ENCODE results near the gene RTL10.

Gene RTL10

GRCh38 chr22:19875531-19876313 lies 21.0 kb upstream of the RTL10 start:
- no peak for DNase-seq

DNA sequence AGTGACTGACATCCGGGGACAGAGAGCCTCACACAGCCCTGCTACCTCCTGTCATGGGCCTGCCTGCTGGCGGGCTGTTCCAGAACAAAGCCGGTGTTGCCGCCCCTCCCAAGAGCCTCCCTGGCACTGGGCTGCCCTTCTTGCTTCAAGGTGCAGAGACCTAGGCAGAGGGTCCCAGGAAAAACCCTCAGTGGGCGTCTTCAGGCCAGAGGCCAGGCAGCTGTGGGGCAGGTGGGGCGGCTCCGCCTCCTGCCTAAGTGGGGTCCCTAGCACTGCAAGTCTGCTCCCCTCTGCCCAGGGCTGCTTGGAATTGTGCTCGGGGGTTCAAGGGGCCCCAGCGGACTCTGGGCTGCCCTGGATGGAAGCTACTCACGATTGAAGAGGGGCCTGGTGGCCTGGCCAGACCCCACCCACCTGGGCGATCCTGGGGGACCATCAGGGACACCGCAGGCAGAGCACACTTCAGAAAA lies 20.4 kb upstream of the RTL10 start:
- DNase-seq = no peak

- DNase-seq = peak; percentile 13
Measured at GRCh38 chr22:19874307-19875060, 19.8 kb upstream of the RTL10 start.

DNA sequence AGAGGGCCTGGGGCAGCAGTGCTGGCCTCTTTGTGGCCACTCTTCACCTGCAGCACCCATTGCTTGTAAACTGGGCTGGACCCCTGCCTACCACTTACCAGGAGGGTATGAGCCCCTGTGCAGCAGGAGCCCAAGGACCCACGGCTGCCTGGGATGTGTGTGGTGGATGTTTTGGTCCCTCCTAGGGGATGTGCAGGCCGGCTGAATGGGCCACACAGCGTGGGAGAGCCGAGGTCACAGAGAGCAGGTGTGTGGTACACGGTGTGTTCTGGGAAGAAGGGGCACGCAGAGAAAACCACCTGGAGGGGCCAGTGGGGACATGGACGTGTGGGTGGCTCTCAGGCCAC lies 19.3 kb upstream of the RTL10 start:
- no peak for DNase-seq

DNA sequence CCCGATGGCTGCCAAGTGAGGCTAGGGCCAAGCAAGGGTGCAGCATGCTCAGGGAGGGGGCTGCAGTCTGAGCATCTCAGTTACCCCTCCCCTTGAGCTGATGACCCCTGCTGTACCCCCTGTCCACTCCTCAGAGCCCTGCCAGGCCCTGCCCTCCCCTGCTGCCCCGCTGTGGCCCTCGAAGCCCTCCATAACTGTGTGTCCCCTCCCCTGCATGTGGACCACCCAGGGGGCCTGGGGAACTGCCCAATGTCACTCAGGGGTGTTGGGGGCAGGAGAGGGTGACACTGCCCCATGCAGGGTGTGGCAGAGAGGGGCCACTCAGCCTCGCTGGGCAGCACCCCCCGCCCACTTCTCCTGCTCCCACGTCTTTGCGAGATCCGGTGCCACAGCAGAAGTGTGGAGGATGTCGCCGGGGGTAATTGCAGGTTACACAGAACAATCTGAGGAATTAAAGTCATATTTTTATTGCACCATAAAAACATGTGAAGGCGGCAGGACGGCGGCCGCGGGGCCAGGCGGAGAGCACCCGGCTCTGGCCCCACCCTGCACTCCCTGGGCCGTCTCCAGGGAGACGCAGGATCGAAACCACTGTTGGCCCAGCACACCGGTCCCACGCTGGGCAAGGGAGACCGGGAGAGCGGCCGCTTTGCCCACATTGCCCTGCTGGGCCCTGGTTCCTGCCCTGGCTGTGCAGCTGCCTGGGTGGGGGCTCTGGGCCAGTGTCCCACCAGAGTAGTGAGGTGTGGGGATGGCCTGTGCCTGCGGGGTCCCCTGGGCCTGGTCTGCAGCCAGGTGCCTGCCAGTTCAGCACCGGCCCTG lies 18.7 kb upstream of the RTL10 start:
- DNase-seq = no peak

DNA sequence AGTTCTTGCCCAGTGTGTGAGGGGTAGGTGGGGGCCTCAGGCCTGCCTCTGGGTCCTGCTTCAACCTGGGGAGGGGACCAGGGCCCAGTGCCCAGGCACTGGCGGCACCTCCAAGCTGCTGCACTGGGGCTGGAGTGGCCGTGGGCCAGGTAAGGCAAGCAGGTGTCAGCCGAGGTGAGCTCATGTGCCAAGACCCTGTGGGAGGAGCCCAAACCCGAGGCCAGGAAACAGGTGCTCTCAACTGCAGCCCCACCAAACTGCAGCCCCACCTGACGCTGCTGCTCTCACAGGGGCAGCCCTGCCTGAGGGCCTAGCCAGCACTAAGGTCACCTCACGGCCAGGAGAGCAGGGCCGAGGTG lies 18.1 kb upstream of the RTL10 start:
- DNase-seq = peak; percentile 12

DNA sequence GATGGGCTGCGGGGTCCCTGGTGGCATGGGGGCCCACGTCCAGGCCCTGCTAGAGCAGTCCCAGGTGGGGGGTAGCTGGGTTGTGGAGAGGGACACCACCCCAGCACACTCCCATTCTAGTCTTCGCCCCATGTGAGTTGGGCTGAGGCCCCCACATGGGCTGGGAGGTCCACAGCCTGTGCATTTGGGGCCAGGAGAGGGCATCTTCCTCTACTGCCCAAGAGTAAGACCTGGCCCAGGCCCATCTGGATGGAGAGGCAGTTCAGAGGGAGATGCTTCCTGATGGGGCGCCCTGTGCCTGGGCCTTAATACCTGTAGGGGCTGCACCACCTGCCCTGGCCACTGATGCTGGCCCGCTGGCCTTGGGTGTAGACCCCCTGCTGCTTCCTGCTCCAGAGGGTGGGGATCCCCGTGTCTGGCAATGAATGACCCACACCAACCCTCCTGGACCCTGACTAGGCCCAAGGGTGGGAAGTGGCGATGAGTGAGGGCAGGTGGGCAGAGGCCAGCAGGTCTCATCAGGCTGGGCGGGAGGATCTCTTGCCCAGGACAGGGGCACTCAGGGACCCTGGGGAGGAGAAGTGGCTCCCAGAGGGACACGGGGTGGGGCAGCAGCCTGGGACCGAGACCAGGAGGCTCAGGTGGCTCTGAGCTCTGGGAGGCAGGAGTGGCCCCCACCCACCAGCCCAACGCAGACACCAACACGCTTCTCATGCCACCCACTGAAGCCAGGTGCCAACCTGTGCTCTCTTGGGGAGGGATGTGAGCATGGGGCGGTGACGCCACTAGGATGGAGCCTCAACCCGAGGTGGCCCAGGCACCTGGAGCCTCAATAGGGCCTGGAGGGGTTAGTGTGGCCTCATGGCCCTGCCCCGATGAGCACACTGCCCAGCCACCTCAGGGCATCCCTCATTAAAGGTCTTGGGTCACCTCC lies 17.4 kb upstream of the RTL10 start:
- no peak for DNase-seq

GRCh38 chr22:19871023-19871844 lies 16.6 kb upstream of the RTL10 start:
- DNase-seq = no peak

- no peak for DNase-seq
Measured at GRCh38 chr22:19870153-19871022, 15.7 kb upstream of the RTL10 start.

DNA sequence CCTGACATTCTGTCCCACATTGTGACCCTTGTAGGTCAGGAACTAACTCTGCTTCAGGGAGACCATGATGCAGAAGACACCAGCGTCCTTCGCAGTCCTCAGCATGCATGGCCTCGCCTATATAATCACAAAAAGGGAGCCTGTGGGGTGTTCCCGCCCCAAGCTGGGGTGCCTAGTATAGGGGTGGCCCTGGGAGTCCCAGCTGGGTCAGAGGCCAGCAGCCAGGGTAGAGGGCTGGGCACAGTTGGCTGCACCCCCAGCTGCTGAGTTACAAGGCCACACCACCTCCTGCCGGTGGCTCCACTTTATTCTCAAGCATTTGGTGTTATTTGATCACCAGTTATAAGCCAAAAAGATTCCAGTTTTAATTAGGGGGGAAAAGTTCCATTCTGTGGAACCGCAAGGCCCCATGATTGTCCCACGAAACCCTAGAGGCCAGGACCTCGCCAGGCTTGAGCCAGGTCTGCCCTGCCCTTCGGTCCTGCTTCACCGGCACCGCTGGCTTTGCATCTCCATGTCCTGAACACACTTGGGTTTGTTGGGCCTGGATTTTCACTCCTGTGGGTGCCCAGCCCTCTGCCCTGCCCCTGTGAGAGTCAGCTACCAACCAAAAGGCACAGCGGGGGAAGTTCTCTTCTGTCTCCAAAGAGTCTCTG lies 15.0 kb upstream of the RTL10 start:
- DNase-seq = no peak

GRCh38 chr22:19868773-19869471 lies 14.2 kb upstream of the RTL10 start:
- no peak for DNase-seq

DNA sequence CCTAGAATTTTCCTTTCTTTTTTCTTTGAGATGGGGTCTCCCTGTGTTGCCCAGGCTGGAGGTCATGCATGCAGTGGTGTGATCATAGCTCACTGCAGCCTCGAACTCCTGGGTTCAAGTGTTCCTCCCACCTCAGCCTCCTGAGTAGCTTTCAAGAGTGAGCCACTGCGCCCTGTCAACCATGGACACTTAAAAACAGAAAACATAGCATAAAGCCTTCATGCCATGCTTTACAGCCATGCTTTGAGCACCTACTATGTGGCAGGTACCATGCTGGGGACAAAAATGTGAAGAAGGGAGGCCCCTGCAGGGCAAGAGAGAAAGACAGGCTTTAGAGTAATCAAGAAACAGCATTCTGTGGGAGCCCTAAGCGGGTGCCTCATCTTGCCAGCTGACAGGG lies 13.7 kb upstream of the RTL10 start:
- DNase-seq = no peak

- no peak for DNase-seq
Measured at GRCh38 chr22:19867617-19868016, 12.9 kb upstream of the RTL10 start.

DNA sequence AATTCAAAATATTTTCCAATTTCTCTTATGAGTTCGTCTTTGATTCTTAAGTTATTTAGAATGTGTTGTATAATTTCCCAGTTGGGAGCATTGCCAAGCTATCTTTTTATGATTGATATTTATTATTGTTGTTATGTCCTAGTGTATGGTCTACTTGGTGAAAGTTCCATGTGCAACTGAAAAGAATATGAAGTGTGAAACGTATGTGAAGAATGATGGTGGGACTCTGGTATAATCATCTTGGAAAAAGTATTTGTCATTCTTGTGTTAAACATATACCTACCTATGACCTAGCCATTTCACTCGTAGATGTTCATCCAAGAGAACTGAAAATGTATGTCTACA lies 12.0 kb upstream of the RTL10 start:
- DNase-seq = no peak

GRCh38 chr22:19865141-19865829 lies 10.6 kb upstream of the RTL10 start:
- no peak for DNase-seq

GRCh38 chr22:19864538-19865106 lies 9.9 kb upstream of the RTL10 start:
- no peak for DNase-seq

- DNase-seq = no peak
Measured at GRCh38 chr22:19863571-19863970, 8.9 kb upstream of the RTL10 start.

DNA sequence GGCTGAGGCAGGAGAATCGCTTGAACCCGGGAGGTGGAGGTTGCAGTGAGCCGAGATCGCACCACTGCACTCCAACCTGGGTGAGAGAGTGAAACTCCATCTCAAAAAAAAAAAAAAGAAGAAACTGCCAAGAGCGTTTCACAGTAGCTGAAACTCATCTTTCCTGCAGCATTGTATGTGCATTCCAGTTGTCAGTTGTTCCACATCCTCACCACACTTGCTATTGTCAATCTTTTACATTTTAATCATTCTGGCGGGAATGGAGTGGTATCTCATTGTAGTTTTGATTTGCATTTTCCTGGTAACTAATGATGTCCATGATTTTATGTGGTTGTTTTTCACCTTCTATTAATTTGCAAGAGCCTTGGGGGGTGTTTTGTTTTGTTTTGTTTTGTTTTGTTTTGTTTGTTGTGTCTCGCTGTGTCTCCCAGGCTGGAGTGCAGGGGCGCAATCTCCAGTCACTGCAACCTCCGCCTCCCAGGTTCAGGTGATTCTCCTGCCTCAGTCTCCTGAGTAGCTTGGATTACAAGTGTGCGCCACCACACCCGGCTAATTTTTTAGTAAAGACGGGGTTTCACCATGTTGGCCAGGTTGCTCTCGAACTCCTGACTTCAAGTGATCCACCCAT lies 8.1 kb upstream of the RTL10 start:
- DNase-seq = no peak

Measured in NCI-H1436 (cell line).